BJ (cell line): ENCODE measurements around the gene OSM. TPM values are rescaled to one million over a fixed set of nuclear protein-coding genes. Genes with fewer than 3 reads are reported as not detected.

Experiments used
- CTCF ChIA-PET: fragments of 350-600 bp; formaldehyde crosslinking; extraction: SDS; loops from one replicate; lab custom pipeline; 2021; ENCODE audit warnings: antibody characterized with exemption, inconsistent platforms; lab: Yijun Ruan, JAX
- POLR2A ChIA-PET: fragments of 300-600 bp; sonication (Branson Sonifier 250); formaldehyde crosslinking; extraction: SDS; loops from one replicate; lab custom pipeline; 2021; ENCODE audit warnings: antibody characterized with exemption; lab: Charles Lee
- DNase-seq: peaks from one replicate; pipeline ENCODE4 v3.0.0-alpha.2; 2011; ENCODE audit warnings: low read depth
- H3K27me3 ChIP-seq: 2 replicates; pipeline ENCODE4 v1.6.0; 2011; ENCODE audit warnings: low read length; ENCODE audit not compliant: control insufficient read depth, insufficient read depth
- H3K36me3 ChIP-seq: 2 replicates; pipeline ENCODE4 v1.5.1; 2011; ENCODE audit warnings: low read length; ENCODE audit not compliant: control insufficient read depth, insufficient read depth
- H3K4me3 ChIP-seq: 2 replicates; pipeline ENCODE4 v1.5.1; 2011; ENCODE audit warnings: low read depth, mild to moderate bottlenecking, control low read depth, low read length
- polyA plus RNA-seq: library from polyadenylated mRNA; depleted of rRNA; stranded (reverse); fragments of >200 nt; gene quantifications from 2 replicates; pipeline ENCODE4 v1.2.3, GENCODE V29; 2011
- TF ChIP-seq, protein P1 (sequence below): IDR thresholded peaks from 2 replicates; pipeline ENCODE4 v1.5.1; 2011; ENCODE audit warnings: low read depth, mild to moderate bottlenecking, control low read depth, inconsistent platforms, low read length, moderate library complexity; ENCODE audit not compliant: insufficient read depth

Gene OSM
- polyA plus RNA-seq, 1 experiment, result not detected

GRCh38 chr22:30282616-30283046 is 16.0 kb upstream of the OSM start:
- Histone ChIP-seq H3K4me3 (no peak overlapping the region), H3K36me3 (peaks cover 9% of the 10 kb centered on the region), H3K27me3 (no peaks in the 10 kb centered on the region)
- TF ChIP-seq, protein P1, sequence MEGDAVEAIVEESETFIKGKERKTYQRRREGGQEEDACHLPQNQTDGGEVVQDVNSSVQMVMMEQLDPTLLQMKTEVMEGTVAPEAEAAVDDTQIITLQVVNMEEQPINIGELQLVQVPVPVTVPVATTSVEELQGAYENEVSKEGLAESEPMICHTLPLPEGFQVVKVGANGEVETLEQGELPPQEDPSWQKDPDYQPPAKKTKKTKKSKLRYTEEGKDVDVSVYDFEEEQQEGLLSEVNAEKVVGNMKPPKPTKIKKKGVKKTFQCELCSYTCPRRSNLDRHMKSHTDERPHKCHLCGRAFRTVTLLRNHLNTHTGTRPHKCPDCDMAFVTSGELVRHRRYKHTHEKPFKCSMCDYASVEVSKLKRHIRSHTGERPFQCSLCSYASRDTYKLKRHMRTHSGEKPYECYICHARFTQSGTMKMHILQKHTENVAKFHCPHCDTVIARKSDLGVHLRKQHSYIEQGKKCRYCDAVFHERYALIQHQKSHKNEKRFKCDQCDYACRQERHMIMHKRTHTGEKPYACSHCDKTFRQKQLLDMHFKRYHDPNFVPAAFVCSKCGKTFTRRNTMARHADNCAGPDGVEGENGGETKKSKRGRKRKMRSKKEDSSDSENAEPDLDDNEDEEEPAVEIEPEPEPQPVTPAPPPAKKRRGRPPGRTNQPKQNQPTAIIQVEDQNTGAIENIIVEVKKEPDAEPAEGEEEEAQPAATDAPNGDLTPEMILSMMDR, result no peak
- ChIA-PET POLR2A (no interaction called here), CTCF (interaction anchor here (0.8 to 10.6 kb wide), 6 partner anchors 13 to 106 kb away, joined by 3 to 204 read pairs (median 3); partner anchors contain the start of genes RNF215 and SEC14L2)
- DNase-seq, result no peak

- Histone ChIP-seq H3K36me3 (peaks cover 2% of the 10 kb centered on the region; the same call in 1 of the 2 replicates), H3K27me3 (peaks cover 4% of the 10 kb centered on the region), H3K4me3 (no peak overlapping the region)
- ChIA-PET POLR2A (interaction anchor here (0.7 kb wide), 1 partner anchor 36 kb away, joined by 3 read pairs; no protein-coding TSS in a partner anchor), CTCF (interaction anchor here (0.6 to 6.6 kb wide), 6 partner anchors 8 to 110 kb away, joined by 3 to 41 read pairs (median 8); partner anchors contain the start of genes CASTOR1 and RNF215)
- TF ChIP-seq, protein P1, result no peak
- DNase-seq, result no peak
Observed at GRCh38 chr22:30280505-30280904, 13.9 kb upstream of the OSM start.

GRCh38 chr22:30279932-30280331 is 13.3 kb upstream of the OSM start:
- Histone ChIP-seq H3K36me3 (no peaks in the 10 kb centered on the region), H3K27me3 (peaks cover 4% of the 10 kb centered on the region), H3K4me3 (no peak overlapping the region)
- TF ChIP-seq, protein P1, result no peak
- DNase-seq, result no peak
- ChIA-PET POLR2A (interaction anchor here (0.6 kb wide), 1 partner anchor 47 kb away, joined by 3 read pairs; the partner anchor contains the start of gene TBC1D10A), CTCF (interaction anchor here (0.5 to 6.6 kb wide), 9 partner anchors 9 to 562 kb away, joined by 3 to 41 read pairs (median 6); partner anchors contain the start of genes CASTOR1 and RNF215)

DNA sequence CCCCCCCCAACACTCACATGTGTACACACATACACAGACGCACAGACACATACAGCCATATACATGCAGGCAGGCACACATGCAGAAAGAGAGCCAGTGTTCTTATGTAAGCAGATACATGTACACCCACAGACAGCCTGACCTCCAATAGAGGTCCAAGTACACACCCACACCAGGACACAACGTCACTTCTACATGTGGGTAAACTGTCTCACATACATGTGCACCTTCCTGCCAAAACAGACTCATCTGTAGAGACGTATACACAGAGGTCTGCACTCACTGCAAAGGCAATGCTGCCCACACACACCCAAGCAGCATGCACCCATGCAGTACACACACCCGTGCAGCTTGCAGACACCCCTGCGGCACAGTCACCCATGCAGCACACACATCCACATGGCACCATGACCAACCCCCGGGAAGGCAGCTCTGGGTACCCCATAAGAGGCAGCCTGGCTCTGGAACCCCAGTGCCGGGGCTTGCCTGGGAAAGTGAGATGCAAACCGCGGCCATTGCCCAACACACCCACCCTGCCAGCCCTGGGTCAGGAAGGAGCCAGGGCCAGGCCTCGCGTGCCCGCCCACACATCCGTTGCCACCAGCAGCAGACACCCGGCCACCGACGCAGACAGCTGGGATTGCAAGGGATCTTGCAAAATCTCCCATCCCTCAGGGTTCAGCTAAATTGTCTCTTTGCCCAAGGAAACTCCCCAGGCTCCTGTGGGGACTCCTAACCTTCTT is 12.6 kb upstream of the OSM start:
- H3K4me3 ChIP-seq, result no peak overlapping the region
- peaks cover 4% of the 10 kb centered on the region for H3K27me3 ChIP-seq
- POLR2A ChIA-PET, result interaction anchor here (0.6 kb wide), 1 partner anchor 48 kb away, joined by 3 read pairs; the partner anchor contains the start of gene TBC1D10A
- no peaks in the 10 kb centered on the region for H3K36me3 ChIP-seq
- CTCF ChIA-PET, result interaction anchor here (0.5 to 6.6 kb wide), 7 partner anchors 9 to 562 kb away, joined by 3 to 41 read pairs (median 6); partner anchors contain the start of genes CASTOR1 and RNF215
- TF ChIP-seq, protein P1, result no peak
- no peak for DNase-seq
